HG02571 (cell line): ENCODE measurements around the gene GCHFR.

Experiments used
- ATAC-seq: cut with Tn5 transposase; IDR thresholded peaks from one replicate; pipeline ENCODE4 v1.9.1; 2021; ENCODE audit warnings: mild to moderate bottlenecking, moderate library complexity; ENCODE audit not compliant: unreplicated experiment

GCHFR gene

GRCh38 chr15:40775740-40776536 is 12.1 kb downstream of the GCHFR start:
- no peak for ATAC-seq

GRCh38 chr15:40776537-40777141 is 12.8 kb downstream of the GCHFR start:
- ATAC-seq = no peak

- no peak for ATAC-seq
Measured at GRCh38 chr15:40782609-40783227, 18.9 kb downstream of the GCHFR start.

GRCh38 chr15:40785164-40785563 is 21.3 kb downstream of the GCHFR start:
- no peak for ATAC-seq

- no peak for ATAC-seq
Measured at GRCh38 chr15:40785814-40786213, 21.9 kb downstream of the GCHFR start.

GRCh38 chr15:40787344-40787841 is 23.5 kb downstream of the GCHFR start:
- no peak for ATAC-seq

GRCh38 chr15:40787991-40788390 is 24.1 kb downstream of the GCHFR start:
- ATAC-seq = no peak

- no peak for ATAC-seq
Measured at GRCh38 chr15:40789119-40789518, 25.3 kb downstream of the GCHFR start.

GRCh38 chr15:40789999-40790398 is 26.1 kb downstream of the GCHFR start:
- no peak for ATAC-seq

- no peak for ATAC-seq
Measured at GRCh38 chr15:40790718-40791117, 26.9 kb downstream of the GCHFR start.

GRCh38 chr15:40792394-40792793 is 28.5 kb downstream of the GCHFR start:
- no peak for ATAC-seq

GRCh38 chr15:40793216-40793989 is 29.5 kb downstream of the GCHFR start:
- ATAC-seq = no peak

- ATAC-seq = no peak
Measured at GRCh38 chr15:40796041-40796440, 32.2 kb downstream of the GCHFR start.

- ATAC-seq = no peak
Measured at GRCh38 chr15:40796512-40796911, 32.6 kb downstream of the GCHFR start.

- no peak for ATAC-seq
Measured at GRCh38 chr15:40799523-40799922, 35.7 kb downstream of the GCHFR start.

GRCh38 chr15:40803076-40803475 is 39.2 kb downstream of the GCHFR start:
- ATAC-seq = no peak

GRCh38 chr15:40803688-40804087 is 39.8 kb downstream of the GCHFR start:
- ATAC-seq = no peak

GRCh38 chr15:40806672-40807027 is 42.8 kb downstream of the GCHFR start:
- no peak for ATAC-seq

GRCh38 chr15:40807028-40807887 is 43.4 kb downstream of the GCHFR start, which contains the start of the genes DNAJC17 and ZFYVE19:
TSS of gene DNAJC17 (minus strand) at chr15:40807473. CDS start at chr15:40807446, 27 bp downstream.
TSS of gene ZFYVE19 (plus strand) at chr15:40807089. CDS start at chr15:40807590, 501 bp downstream.
- peak; percentile 93 for ATAC-seq

GRCh38 chr15:40807888-40808461 is 44.1 kb downstream of the GCHFR start:
- no peak for ATAC-seq
